ENCODE results near the gene ATXN2. TPM values are rescaled to one million over a fixed set of nuclear protein-coding genes. Genes with fewer than 3 reads are reported as not detected.

ATXN2 gene
- total RNA-seq, 1 donor from 2014 or later = 70.3 TPM

- peak overlapping the region; percentile 95 for H3K27ac ChIP-seq
- TF ChIP-seq CTCF (IDR thresholded peaks at IDR 0.05) = no peak
- H3K27me3 ChIP-seq (ENCODE audit: low read depth) = no peaks in the 10 kb centered on the region
- ATAC-seq = no peak
- no peak for DNase-seq
- peak overlapping the region; percentile 93 for H3K4me3 ChIP-seq
- H3K36me3 ChIP-seq = no peaks in the 10 kb centered on the region
- peaks cover 87% of the 10 kb centered on the region for H3K4me1 ChIP-seq
- H3K9me3 ChIP-seq = no peaks in the 10 kb centered on the region
- intact Hi-C loops (cut with DNase I) = no loop called here
Observed at GRCh38 chr12:111407377-111408115, 191.6 kb downstream of the ATXN2 start.

GRCh38 chr12:111406474-111407376, 192.4 kb downstream of the ATXN2 start:
- no peaks in the 10 kb centered on the region for H3K27me3 ChIP-seq (ENCODE audit: low read depth)
- peak overlapping the region; percentile 93 for H3K4me3 ChIP-seq
- peak overlapping the region; percentile 95 for H3K27ac ChIP-seq
- intact Hi-C loops (cut with DNase I) = no loop called here
- DNase-seq = peak; percentile 78
- H3K36me3 ChIP-seq = no peaks in the 10 kb centered on the region
- no peaks in the 10 kb centered on the region for H3K9me3 ChIP-seq
- no peak for ATAC-seq
- no peak for TF ChIP-seq CTCF (IDR thresholded peaks at IDR 0.05)
- H3K4me1 ChIP-seq = peaks cover 81% of the 10 kb centered on the region

GRCh38 chr12:111405859-111406473, 193.1 kb downstream of the ATXN2 start, which contains the start of gene SH2B3:
Gene SH2B3 (plus strand): TSS chr12:111405923. CDS start chr12:111418146, 12,223 bp downstream.
- Histone ChIP-seq H3K27ac (peak within 1 kb of the TSS; percentile 95), H3K27me3 (ENCODE audit: low read depth) (no peaks in the 10 kb centered on the region), H3K4me3 (peak within 1 kb of the TSS; percentile 93), H3K36me3 (no peaks in the 10 kb centered on the region), H3K9me3 (no peaks in the 10 kb centered on the region), H3K4me1 (peaks cover 73% of the 10 kb centered on the region)
- intact Hi-C loops (cut with DNase I) = no loop called here
- peak; percentile 0 to 3 for ATAC-seq
- DNase-seq = no peak
- TF ChIP-seq CTCF (IDR thresholded peaks at IDR 0.05) = no peak

- Histone ChIP-seq H3K9me3 (no peaks in the 10 kb centered on the region), H3K36me3 (no peaks in the 10 kb centered on the region), H3K4me3 (peak overlapping the region; percentile 93), H3K27me3 (ENCODE audit: low read depth) (no peaks in the 10 kb centered on the region), H3K4me1 (peaks cover 67% of the 10 kb centered on the region), H3K27ac (peak overlapping the region; percentile 95)
- ATAC-seq = peak; percentile 94 to 95
- peak; percentile 97 for DNase-seq
- TF ChIP-seq CTCF (IDR thresholded peaks at IDR 0.05) = peak; percentile 68
- intact Hi-C loops (cut with DNase I) = no loop called here
Observed at GRCh38 chr12:111405149-111405858, 193.8 kb downstream of the ATXN2 start.
